NCI-H748 (cell line): ENCODE measurements around the gene LIG1.

Source experiments
- DNase-seq: peaks from one replicate; lab custom pipeline; 2025; ENCODE audit not compliant: unreplicated experiment; lab: John Stamatoyannopoulos, UW

The LIG1 gene

DNA sequence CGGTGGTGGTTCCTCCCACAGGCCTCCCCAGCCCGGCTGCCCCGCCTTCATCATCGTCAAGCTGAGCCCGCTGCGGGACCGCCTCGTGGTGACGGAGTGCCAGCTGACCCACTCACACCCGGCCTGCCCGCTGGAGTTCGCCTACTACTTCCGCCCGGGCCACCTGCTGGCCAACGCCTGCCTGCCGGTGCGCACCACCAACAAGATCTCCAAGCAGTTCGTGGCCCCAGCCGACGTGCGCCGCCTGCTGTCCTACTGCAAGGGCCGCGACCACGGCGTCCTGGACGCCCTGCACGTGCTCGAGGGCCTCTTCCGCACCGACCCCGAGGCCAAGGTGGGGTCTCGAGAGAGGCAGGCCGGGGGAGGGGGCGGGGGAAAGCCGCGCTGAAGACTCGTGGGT lies 12.3 kb upstream of the LIG1 start:
- DNase-seq: no peak

DNA sequence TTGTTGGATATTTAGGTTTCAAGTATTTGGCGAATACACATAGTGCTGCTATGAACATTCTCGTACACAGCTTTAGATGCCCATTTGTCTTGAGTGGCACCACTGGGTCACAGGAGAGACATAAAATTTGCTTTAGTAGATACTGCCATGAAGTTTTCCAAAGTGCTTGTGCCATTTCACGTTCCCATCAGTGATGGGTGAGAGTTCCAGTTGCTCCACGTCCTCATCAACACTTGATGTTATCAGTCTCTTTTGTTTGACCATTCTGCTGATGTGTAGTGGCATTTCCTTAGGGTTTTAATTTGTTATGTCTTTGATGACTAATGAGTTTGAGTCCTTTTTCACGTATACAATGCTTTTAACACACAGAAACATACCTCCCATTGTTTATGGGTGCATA lies 11.4 kb upstream of the LIG1 start:
- no peak for DNase-seq

DNA sequence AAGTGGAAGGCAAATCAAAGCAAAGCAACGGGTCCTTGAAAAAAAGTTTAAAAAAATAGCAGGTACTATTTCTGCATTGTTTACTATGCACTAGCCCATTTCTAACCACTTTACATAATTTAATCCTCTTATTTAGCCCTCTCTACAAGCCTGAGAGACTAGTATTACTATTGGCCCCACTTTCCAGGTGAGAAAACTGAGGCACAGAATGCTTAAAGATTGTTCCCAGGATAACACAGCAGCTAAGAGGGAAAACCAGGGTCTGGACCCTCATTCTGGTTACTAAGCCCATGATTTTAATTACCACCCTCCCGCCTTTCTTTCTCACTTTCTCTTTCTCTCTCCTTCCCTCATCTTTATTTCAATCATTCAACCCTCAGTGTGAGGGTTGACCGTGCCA lies 6.1 kb upstream of the LIG1 start:
- no peak for DNase-seq

DNA sequence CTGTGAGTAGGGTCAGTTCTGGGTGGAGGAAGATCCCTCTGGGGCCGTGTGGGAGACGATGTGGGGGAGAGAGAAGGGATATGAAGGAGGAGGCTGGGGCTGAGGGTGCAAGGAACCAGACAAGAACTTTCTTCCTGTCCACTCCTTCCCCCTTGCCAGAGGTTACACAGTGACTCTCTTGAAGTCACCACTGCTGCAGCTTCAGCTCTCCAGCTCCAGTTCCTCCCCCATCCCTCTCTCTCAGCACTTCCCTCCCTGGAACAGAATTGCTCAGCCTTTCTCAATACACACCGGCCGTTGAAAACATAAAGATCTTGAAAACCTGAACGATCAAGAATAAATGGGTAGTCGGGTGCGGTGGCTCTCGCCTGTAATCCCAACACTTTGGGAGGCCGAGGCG lies 5.4 kb upstream of the LIG1 start:
- no peak for DNase-seq

DNA sequence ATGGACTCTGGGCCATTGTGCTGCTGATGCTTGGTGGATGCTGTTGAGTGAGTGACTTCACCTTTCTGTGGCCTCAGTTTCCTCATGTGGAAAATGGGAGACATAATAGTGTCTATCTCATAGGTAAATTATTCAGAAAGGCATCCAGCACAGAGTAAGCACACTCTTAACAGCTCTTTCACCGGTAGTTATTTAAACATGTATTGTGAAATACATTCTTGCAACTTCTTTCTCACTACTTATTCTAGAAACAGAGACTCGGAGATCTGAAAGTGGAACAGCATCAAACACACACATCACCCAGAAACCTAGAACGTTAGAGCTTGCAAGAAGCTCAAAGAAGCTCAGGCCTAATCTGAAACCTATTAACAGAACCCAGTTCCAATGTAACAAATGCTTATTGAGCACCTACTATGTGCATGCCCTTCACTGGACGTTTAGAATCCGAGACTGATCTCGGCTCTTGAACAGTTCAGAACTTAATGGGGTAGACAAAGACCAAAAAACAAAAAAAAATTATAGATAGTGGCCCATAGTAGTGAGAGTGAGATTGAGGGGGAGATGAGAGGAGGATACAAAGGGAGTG lies 4.4 kb upstream of the LIG1 start:
- DNase-seq: no peak

DNA sequence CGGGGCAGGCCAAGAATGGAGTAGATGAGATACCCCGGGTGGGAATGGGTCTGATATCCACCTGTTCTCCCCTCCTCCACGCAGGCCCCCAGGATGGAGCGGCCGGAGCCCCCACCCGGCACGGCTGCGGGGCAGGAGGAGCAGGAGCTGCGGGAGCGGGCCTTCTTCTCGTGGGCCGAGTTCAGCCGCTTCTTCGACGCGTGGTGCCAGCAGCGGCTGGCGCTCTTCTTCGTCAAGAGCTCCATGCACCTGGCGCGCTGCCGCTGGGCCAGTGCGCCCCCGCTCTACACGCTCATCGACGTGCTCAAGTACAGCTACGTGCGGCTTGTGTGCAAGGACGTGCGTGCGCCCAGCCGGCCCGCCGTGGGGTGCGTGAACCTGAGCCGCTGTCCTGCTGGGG lies 1.6 kb upstream of the LIG1 start:
- DNase-seq: peak; percentile 83

DNA sequence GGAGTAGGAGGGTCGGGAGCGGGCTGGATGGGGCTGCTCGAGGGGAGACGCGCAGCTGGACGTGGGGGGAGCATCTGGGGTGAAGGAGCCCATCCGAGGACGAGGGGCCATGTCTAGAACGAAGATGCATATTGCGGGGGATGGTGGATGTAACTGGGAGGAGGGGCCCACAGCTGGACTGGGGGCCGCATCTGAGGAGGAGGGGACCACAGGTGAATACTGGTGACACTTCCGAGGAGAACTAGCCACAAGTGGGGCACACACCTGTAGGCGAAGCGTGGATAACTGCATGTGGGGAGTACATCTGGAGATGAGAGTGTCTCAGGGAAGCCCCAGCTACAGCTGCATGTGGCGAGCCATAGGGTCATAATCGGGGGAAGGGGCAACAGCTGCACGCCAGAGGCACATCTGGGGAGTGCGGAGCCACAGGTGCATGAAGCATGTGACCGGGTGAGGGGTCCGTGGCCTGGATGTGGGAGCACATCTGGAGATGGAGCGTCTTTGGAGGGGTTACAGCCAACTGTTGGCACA lies 738 bp upstream of the LIG1 start:
- no peak for DNase-seq

DNA sequence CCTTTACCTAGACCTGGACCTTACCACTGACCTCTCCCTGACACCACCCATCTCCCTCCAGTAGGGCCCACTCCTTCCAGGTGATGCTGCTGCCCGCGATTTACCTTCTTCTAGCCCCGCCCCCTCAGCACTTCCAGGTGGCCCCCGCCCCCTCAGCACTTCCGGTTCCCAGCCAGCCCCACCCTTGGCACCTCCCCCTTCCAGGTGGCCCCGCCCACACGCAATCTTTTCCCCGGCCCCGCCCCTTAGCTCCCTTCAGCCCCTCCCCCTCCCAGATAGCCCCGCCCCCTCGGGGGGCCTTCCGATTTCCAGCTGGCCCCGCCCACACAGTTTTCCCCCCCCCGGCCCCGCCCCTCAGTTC lies 586 bp downstream of the LIG1 start:
- peak; percentile 89 for DNase-seq

DNA sequence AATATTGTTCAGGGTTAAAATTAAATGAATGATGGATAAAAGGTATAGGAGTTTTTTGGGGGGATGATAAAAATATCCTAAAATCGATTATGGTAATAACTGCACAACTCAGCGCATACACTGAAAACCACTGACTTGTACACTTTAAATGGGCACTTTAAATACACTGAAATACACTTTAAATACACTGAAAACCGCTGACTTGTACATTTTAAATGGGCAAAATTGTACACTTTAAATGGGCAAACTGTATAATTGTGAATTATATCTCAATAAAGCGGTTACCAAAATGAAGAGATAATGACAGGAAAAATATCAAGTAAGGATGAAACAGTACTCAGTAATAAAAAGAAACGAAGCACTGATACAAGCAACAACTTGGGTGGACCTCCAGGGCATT lies 1.5 kb downstream of the LIG1 start:
- no peak for DNase-seq

DNA sequence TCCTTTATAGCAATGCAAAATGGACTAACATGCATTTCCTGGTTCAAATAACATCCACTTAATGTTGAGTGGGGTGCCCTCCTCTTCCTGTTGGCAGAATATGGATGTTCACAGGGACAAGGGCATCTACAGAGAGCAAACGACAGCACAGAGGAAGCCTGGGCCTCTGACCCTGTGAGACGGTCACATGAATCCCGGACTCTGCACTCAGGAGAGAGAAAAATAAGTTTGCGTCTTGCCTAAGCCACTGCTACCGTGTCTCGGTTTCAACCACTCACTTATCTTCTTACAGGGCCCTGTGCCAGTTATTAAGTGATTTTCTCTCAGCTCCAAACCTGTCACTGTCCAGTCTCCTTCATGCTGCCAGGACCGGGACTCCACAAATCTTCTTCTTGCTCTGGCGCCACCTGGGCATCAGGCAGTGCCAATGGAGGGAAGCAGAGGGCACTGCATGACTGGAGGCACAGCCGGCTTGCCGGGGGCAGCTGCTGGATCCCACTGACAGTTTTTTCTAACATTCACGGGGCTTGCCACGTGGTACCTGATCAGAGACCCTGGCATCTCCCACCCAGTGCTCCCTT lies 11.8 kb downstream of the LIG1 start:
- no peak for DNase-seq

DNA sequence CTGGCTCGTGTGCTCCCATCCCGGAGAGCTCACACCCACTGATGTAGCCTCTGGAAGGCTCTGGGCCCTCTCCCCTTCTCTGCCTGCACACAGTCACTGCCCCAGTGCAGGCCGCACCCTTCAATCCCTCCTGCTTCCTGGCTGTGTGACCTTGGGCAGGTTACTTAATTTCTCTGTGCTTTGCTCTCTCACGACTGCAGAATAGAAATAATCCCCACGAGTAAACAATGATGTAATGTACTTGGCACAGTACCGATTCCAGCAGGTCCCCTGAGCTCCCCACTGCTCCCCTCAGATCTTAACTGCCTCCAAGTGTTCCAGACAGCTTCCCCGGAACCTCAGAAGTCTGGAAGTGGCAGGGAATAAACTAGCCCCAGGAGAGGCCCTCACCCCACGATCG lies 16.1 kb downstream of the LIG1 start:
- no peak for DNase-seq

DNA sequence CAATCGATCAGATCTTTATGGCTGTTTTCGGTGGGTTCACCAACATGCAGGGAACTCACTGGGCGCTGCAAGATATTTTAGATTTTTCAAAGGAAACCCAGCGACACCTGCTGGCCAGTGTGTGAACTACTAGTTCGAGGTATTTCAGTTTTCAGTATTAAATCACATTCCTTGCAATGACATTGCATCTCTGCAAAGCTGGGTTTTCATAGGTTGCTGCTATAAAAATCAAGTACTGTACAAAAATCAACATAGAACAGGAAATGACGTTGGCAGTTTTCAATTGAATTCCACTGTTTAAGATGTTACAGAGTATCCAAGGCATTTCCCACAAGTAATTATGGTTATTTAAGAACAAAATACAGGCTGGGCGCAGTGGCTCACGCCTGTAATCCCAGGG lies 17.6 kb downstream of the LIG1 start:
- peak; percentile 58 for DNase-seq

DNA sequence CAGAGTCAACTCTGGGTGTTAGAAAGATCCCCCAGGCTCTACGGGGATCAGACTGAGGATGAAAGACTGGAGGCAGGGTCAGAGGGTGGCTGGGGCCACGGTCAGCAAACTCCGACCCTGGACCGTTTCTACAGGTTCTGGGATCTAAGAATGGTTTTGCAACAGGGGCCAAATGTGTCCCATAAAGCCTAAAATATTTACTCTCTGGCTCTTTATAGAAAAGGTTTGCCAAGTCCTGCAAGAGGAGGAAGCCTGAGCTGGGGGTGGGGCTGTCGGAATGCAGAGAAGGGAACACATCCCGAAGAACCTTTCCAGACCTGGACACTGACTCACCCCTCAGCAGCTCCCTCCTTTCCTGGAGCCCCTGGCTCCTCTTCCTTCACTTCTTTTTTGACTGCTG lies 20.7 kb downstream of the LIG1 start:
- DNase-seq: no peak

DNA sequence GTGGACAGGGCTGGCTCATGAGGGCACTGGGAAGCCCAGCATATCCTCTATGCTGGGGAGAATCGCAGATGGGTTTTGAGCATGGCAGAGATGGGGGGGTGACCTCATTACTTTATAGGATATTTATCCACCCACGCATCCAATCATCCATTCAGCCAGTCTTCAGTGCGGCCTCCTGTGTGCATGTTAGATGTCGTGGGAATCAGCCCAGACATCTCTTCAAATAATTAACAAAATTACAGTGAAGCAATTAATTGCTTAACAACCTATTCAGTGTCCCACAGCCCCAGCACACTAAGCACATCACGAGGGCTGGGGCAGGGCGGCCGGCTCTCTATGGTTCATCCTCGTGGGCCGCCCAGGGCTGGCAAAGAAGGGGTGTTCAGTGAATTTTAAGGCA lies 21.6 kb downstream of the LIG1 start:
- no peak for DNase-seq

DNA sequence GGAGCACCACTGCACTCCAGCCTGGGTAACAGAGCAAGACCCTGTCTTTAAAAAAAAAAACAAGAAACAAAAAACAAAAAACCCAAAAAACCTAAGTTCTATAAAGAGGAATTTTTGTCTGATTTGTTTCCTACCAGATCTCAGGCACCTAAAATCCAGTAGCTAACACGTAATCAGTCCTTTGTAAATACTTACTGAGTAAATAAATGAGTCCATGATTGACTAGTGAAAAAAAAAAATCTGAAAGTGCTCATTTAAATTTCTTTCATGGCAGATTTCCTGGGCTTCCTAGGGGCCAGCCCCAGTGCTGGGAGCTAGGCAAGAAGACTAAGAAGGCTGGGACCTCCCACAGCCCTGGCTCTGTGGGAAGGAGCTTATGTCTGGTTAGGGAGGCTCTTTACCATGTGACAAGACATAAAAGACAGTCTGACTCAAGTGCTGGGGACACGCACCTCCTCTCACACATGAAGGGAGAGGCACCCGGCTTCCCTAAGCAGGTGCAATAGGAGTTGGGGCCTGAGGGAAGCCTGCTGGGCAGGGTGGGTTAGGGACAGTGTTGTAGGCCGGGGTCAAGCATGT lies 22.5 kb downstream of the LIG1 start:
- no peak for DNase-seq

DNA sequence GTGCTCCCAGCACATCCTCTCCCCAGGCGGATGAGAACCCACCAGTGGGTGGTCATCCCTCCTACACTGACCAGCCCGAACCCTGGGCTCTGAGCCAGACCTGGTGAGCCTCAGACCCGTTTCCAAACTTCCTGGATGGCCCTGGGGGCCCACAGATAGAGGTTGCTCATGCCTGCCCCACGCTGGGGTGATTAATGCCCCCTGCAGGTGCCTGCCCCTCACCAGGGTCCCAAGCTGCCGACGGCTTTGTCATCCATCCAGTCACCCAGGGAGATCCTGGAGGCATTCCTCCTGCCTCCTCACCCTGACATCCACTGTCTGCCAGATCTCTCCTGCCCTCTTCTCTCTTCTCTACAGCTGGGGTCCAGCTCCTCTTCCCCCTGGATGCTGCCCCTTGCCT lies 31.1 kb downstream of the LIG1 start:
- DNase-seq: no peak

DNA sequence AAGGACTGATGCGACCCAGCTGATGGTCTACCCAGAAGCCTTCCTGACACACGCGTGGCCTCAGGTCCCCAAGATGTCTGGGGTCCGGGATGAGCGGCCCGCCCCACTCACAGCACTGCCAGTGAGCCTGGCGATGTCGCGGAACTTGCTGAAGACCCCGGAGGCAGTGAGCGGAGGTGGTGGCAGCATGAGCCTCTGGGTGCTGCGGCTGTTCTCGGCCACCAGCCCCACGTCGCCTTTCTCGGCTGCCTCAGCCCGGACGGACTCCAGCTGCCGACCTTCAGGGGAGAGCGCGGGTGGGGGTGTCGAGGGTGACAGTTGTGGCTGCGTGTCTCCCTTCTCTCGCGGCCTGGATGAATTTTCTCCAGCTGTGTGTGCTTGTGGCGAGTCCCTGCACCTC lies 32.7 kb downstream of the LIG1 start:
- no peak for DNase-seq

DNA sequence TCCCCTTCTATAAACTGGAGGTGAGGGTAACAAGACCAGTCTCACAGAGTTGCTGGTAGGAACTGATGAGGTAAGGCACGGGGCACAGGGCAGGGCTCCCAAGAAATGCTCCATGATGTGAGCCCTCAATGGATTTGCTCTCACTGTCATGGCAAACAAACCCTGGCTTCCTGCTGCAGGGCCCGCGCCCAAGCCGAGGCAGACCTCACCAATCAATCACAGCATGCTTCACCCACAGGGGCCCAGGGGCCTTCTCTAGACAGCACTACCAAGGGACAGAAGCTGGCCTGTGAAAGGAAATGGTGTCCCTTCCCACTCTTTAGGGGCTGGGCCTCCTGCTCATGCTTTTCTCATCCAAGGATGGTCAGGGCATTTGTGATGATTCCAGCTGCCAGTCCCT lies 33.6 kb downstream of the LIG1 start:
- DNase-seq: no peak

DNA sequence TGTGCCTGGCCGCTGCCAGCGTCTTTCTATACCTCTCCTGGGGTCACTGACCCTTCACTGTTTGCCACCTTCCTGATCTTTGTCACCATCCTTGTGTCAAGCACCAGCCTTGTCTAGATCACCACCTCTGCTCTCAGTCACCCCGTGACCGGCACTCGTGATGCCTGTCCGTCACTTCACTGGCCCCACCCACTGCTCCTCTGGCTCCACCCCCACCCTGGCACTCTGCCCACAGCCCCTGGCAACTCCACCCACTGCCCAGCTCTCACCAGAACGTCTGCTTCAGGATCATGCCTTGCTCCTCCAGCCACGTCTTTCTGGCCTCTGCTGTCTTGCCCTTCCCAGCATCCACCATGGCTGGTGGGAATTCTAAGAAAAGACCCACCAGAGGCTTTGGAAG lies 34.7 kb downstream of the LIG1 start:
- DNase-seq: no peak

DNA sequence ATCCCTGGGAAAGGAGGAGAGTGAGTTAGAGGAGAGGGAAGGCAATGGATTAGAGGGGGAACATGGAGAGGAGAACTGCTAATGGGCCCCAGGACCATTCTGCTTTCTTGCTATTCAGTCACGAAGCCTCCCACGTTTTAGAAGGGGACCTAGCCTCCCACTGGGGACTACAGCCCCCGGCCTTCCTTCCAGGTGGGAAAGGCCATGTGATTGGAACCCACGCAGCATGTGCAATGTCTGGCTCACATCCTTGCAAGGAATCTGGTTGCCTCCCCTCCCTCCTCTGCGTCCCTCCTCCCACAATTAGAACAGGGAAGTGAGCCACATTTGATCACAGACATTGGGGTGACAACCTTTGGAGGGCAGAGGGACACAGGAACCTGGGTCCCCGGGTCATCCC lies 37.0 kb downstream of the LIG1 start:
- no peak for DNase-seq

DNA sequence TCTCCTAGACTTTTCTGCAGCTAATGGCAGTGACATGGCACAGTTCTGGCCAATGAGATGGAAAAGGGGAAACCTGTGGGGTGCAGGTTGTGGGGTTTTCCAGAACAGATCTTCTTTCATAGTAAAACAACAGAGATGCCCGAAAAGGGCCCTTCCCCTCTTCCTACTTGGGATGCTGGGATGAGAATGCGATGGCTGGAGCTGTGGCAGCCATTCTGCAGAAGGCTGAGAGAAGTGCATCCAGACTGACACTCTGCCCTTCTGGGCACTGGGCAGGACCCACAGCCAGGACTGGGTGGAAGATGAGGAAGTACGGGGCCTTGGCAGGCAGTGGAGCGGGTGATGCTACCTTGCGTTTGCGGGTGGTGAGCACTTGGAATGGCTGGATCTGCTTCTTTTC lies 42.6 kb downstream of the LIG1 start:
- DNase-seq: no peak

DNA sequence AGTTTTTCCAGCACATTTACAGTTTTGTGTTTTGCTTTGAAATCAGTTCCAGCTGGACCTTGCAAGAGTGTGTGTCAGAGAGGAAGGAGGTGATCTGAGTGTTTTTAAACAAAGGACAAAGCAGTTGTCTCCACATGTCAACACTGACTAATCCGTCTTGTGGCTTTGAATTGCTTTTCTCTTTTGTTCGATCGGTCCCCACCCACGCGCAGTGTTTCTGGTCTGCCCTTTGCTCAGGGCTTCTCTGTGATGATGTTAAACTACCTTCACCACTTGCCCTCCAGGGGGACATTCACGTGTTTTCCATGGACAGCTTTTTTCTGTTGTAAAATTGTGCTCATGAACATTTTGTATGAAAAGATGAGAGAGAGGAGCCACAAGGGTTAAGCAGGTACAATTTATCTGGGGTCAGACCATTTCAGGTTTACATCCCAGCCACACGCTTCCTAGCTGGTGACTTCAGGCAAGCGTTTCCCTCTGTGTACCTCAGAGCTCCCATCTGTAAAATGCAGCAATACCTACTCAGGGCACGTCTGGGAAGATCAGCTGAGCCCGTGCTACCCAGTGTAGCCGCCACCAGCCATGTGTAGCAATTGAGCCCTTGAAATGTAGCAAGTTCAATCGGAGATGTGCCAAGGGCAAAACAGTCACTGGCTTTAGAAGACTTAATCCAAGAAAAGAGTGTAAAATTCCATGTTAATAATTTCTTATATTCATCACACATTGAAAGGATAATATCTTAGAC lies 46.1 kb downstream of the LIG1 start:
- DNase-seq: no peak
